Pericardium fibroblast (primary cell): Measurements from ENCODE around the gene TAF11L14. TPM values are rescaled to one million over a fixed set of nuclear protein-coding genes. Genes with fewer than 3 reads are reported as not detected.

ENCODE experiments used
- total RNA-seq: library from RNA; depleted of rRNA; stranded (reverse); fragments of >200 nt; gene quantifications from 2 replicates; pipeline ENCODE4 v1.2.3, GENCODE V29; 2015

The TAF11L14 gene
- total RNA-seq = not detected in 2 replicates

DNA sequence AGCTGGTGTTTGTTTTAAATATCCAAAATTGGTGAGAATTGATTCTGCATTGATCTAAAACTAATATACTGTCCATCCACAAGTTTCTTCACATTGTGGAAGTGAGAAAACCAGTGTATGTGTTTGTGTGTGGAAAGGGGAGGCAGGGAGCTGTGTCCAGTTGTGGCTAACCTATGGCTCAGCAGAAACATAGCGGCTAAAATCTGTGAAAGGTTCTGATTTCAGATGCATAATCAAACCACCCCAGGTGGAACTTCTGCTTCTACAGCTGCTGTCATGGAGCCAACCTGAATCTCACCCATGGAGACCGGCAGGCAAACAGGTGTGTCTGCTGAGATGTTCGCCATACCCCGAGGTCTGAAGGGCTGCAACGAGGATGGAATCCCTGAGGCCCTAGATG is at the start of gene TAF11L14:
TSS of gene TAF11L14 (plus strand) at position 301 of the 400 bp plus-strand sequence.

DNA sequence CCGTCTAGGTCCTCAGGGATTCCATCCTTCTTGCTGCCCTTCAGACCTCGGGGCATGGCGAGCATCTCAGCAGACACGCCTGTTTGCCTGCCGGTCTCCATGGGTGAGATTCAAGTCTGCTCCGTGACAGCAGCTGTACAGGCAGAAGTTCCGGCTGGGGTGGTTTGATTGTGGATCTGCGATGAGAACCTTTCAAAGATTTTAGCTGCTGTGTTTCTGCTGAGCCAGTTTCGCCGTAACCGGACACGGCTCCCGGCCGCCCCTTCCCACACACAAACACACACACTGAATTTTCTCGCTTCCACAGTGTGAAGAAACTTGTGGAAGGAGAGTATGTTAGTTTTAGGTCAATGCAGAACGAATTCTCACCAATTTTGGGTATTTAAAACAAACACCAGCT is 48.6 kb upstream of the TAF11L14 start, which contains the start of gene TAF11L7:
TSS of gene TAF11L7 (minus strand) at position 101 of the 400 bp plus-strand sequence.

DNA sequence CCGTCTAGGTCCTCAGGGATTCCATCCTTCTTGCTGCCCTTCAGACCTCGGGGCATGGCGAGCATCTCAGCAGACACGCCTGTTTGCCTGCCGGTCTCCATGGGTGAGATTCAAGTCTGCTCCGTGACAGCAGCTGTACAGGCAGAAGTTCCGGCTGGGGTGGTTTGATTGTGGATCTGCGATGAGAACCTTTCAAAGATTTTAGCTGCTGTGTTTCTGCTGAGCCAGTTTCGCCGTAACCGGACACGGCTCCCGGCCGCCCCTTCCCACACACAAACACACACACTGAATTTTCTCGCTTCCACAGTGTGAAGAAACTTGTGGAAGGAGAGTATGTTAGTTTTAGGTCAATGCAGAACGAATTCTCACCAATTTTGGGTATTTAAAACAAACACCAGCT is 43.4 kb upstream of the TAF11L14 start, which contains the start of gene TAF11L8:
TSS of gene TAF11L8 (minus strand) at position 101 of the 400 bp plus-strand sequence.

DNA sequence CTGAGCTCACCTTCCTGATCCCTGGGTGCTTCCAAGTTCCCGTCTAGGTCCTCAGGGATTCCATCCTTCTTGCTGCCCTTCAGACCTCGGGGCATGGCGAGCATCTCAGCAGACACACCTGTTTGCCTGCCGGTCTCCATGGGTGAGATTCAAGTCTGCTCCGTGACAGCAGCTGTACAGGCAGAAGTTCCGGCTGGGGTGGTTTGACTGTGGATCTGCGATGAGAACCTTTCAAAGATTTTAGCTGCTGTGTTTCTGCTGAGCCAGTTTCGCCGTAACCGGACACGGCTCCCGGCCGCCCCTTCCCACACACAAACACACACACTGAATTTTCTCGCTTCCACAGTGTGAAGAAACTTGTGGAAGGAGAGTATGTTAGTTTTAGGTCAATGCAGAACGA is 40.0 kb upstream of the TAF11L14 start, which contains the start of gene TAF11L9:
TSS of gene TAF11L9 (minus strand) at position 140 of the 400 bp plus-strand sequence.

DNA sequence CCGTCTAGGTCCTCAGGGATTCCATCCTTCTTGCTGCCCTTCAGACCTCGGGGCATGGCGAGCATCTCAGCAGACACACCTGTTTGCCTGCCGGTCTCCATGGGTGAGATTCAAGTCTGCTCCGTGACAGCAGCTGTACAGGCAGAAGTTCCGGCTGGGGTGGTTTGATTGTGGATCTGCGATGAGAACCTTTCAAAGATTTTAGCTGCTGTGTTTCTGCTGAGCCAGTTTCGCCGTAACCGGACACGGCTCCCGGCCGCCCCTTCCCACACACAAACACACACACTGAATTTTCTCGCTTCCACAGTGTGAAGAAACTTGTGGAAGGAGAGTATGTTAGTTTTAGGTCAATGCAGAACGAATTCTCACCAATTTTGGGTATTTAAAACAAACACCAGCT is 36.5 kb upstream of the TAF11L14 start, which contains the start of gene TAF11L10:
TSS of gene TAF11L10 (minus strand) at position 101 of the 400 bp plus-strand sequence.

DNA sequence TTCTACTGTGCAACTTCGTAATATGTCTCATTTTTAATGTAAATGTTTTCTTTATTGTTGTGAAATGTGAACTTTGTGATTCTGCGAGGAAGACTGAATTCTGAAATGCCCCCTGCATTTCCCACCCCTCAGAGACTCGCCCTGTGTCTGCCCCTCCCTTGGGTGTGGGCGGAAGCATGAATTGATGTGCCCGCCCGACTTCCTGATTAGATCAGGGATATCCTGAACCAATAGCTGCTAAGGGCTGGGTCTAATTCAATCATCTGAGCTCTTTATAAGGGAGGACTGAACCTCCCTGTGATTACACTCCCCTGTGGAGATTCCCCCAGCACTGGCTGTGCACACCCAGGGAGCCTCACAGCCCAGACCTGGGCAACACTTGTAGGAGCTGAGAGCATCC is 30.4 kb upstream of the TAF11L14 start, which contains the start of gene TAF11L11:
TSS of gene TAF11L11 (plus strand) at position 304 of the 400 bp plus-strand sequence.

DNA sequence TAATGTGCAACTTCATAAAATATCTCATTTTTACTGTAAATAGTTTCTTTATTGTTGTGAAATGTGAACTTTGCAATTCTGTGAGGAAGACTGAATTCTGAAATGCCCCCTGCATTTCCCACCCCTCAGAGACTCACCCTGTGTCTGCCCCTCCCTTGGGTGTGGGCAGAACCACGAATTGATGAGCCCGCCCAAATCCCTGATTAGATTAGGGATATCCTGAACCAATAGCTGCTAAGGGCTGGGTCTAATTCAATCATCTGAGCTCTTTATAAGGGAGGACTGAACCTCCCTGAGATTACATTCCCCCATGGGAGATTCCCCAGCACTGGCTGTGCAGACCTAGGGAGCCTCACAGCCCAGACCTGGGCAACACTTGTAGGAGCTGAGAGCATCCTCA is 24.2 kb upstream of the TAF11L14 start, which contains the start of gene TAF11L12:
TSS of gene TAF11L12 (plus strand) at position 301 of the 400 bp plus-strand sequence.

DNA sequence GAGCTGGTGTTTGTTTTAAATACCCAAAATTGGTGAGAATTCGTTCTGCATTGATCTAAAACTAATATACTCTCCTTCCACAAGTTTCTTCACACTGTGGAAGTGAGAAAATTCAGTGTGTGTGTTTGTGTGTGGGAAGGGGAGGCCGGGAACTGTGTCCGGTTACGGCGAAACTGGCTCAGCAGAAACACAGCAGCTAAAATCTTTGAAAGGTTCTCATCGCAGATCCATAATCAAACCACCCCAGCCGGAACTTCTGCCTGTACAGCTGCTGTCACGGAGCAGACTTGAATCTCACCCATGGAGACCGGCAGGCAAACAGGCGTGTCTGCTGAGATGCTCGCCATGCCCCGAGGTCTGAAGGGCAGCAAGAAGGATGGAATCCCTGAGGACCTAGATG is 2.5 kb upstream of the TAF11L14 start, which contains the start of gene TAF11L13:
TSS of gene TAF11L13 (plus strand) at position 301 of the 400 bp plus-strand sequence.

Other genes with a start within 250 kb of the TAF11L14 start
- not detected in 2 replicates for gene TAF11L2, start 136.2 kb upstream of the TAF11L14 start, total RNA-seq
- gene TAF11L3, start 116.1 kb upstream of the TAF11L14 start, total RNA-seq = not detected in 2 replicates
- gene TAF11L4, start 112.7 kb upstream of the TAF11L14 start, total RNA-seq = not detected in 2 replicates
- gene TAF11L5, start 109.2 kb upstream of the TAF11L14 start, total RNA-seq = not detected in 2 replicates
- gene TAF11L6, start 105.8 kb upstream of the TAF11L14 start, total RNA-seq = not detected in 2 replicates
- not detected in 2 replicates for gene TAF11L7, start 48.7 kb upstream of the TAF11L14 start, total RNA-seq
- gene TAF11L8, start 43.5 kb upstream of the TAF11L14 start, total RNA-seq = not detected in 2 replicates
- not detected in 2 replicates for gene TAF11L9, start 40.1 kb upstream of the TAF11L14 start, total RNA-seq
- not detected in 2 replicates for gene TAF11L10, start 36.6 kb upstream of the TAF11L14 start, total RNA-seq
- gene TAF11L11, start 30.3 kb upstream of the TAF11L14 start, total RNA-seq = not detected in 2 replicates
- not detected in 2 replicates for gene TAF11L12, start 24.1 kb upstream of the TAF11L14 start, total RNA-seq
- not detected in 2 replicates for gene TAF11L13, start 2.4 kb upstream of the TAF11L14 start, total RNA-seq